K562 (cell line): ENCODE data around the gene ZBTB24. TPM values are rescaled to one million over a fixed set of nuclear protein-coding genes. Genes with fewer than 3 reads are reported as not detected.

Experiments used
- HDAC2 ChIP-seq: fragments of 450-650 bp; IDR thresholded peaks from 2 replicates; pipeline ENCODE4 v1.6.1; 2016; ENCODE audit warnings: mild to moderate bottlenecking
- MBD2 ChIP-seq: sonication (generic); IDR thresholded peaks from 2 replicates; pipeline ENCODE4 v1.6.1; 2016; ENCODE audit warnings: low read depth, borderline replicate concordance
- MECOM ChIP-seq: fragments of 250-450 bp; sonication (Bioruptor Pico); IDR thresholded peaks from 2 replicates; pipeline ENCODE4 v1.8.0; 2022; ENCODE audit warnings: inconsistent platforms
- RBM34 ChIP-seq: fragments of 200-400 bp; formaldehyde crosslinking; IDR thresholded peaks from 2 replicates; pipeline ENCODE4 v1.6.1; 2018; ENCODE audit warnings: low read length, borderline replicate concordance; ENCODE audit not compliant: insufficient read depth
- ZC3H11A ChIP-seq: IDR thresholded peaks from 2 replicates; pipeline ENCODE4 v1.6.1; 2012; ENCODE audit warnings: low read depth, low read length, improper control_type of control experiment
- ZNF143 ChIP-seq: sonication (generic); formaldehyde crosslinking; IDR thresholded peaks from 2 replicates; pipeline ENCODE4 v1.9.0; 2022; ENCODE audit warnings: mild to moderate bottlenecking, missing genetic modification reagents
- ZNF175 ChIP-seq: fragments of 200-800 bp; sonication (Bioruptor generic); IDR thresholded peaks from 2 replicates; pipeline ENCODE4 v1.6.1; 2016; ENCODE audit warnings: low read depth, mild to moderate bottlenecking, missing genetic modification characterization, missing compliant biosample characterization
- polyA plus RNA-seq, 8 experiments: library from polyadenylated mRNA; depleted of rRNA in 4 of 8; stranded (reverse) in 5 of 8; unstranded in 3 of 8; fragments of >200 nt; fragmentation: Nextera tagmentation in 2 of 8; fragmentation: Illumina TruSeq in 1 of 8; extraction: Ambion mirVana in 2 of 8; extraction: Trizol in 1 of 8; gene quantifications; 2 replicates each; pipeline versions ENCODE4 v1.2.1 to v1.2.3, GENCODE V29; 2011 to 2014; ENCODE audit warnings: inconsistent platforms in 1 of 8, missing spikeins in 1 of 8
- total RNA-seq, 7 experiments: library from RNA; depleted of rRNA in 6 of 7; stranded (reverse); fragments of >200 nt in 6 of 7; fragmentation: Illumina TruSeq in 2 of 7; extraction: Trizol in 2 of 7; gene quantifications; 2 replicates each; pipeline versions ENCODE4 v1.2.1 to v1.2.3, GENCODE V29; 2011 to 2021; ENCODE audit warnings: low replicate concordance in 1 of 7
- TF ChIP-seq, protein P1 (sequence below), 2 experiments: fragments of 150-350 bp in 1 of 2; IDR thresholded peaks; 2 replicates each; pipeline ENCODE4 v1.6.1; 2012 to 2016; ENCODE audit warnings: low read depth in 2 of 2, low read length in 2 of 2, mild to moderate bottlenecking in 1 of 2, moderate library complexity in 1 of 2
- TF ChIP-seq, protein P2 (sequence below): fragments of 450-650 bp; formaldehyde crosslinking; conservative IDR thresholded peaks from 2 replicates; pipeline ENCODE4 v1.4.0; 2022; ENCODE audit warnings: mild to moderate bottlenecking, missing genetic modification characterization

ZBTB24 gene
- total and polyA plus RNA-seq, 9 of the 15 experiments (the other 6 are each of a cell fraction or from before 2014, with no cell fraction given): 2.0 to 16.7 (median 8.3) TPM

GRCh38 chr6:109475625-109476024, 7.4 kb downstream of the ZBTB24 start (continued):
- TF ChIP-seq, protein P1, sequence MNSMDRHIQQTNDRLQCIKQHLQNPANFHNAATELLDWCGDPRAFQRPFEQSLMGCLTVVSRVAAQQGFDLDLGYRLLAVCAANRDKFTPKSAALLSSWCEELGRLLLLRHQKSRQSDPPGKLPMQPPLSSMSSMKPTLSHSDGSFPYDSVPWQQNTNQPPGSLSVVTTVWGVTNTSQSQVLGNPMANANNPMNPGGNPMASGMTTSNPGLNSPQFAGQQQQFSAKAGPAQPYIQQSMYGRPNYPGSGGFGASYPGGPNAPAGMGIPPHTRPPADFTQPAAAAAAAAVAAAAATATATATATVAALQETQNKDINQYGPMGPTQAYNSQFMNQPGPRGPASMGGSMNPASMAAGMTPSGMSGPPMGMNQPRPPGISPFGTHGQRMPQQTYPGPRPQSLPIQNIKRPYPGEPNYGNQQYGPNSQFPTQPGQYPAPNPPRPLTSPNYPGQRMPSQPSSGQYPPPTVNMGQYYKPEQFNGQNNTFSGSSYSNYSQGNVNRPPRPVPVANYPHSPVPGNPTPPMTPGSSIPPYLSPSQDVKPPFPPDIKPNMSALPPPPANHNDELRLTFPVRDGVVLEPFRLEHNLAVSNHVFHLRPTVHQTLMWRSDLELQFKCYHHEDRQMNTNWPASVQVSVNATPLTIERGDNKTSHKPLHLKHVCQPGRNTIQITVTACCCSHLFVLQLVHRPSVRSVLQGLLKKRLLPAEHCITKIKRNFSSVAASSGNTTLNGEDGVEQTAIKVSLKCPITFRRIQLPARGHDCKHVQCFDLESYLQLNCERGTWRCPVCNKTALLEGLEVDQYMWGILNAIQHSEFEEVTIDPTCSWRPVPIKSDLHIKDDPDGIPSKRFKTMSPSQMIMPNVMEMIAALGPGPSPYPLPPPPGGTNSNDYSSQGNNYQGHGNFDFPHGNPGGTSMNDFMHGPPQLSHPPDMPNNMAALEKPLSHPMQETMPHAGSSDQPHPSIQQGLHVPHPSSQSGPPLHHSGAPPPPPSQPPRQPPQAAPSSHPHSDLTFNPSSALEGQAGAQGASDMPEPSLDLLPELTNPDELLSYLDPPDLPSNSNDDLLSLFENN (IDR thresholded peaks at IDR 0.05; ENCODE audit: low read depth in 2 of 2, low read length in 2 of 2): no peak
- TF ChIP-seq ZC3H11A (no peak), ZNF143 (CRISPR knock-in tag) (no peak), ZNF175 (CRISPR knock-in tag) (no peak), MECOM (CRISPR knock-in tag) (no peak), HDAC2 (no peak), RBM34 (no peak), MBD2 (no peak)
- TF ChIP-seq, protein P2, sequence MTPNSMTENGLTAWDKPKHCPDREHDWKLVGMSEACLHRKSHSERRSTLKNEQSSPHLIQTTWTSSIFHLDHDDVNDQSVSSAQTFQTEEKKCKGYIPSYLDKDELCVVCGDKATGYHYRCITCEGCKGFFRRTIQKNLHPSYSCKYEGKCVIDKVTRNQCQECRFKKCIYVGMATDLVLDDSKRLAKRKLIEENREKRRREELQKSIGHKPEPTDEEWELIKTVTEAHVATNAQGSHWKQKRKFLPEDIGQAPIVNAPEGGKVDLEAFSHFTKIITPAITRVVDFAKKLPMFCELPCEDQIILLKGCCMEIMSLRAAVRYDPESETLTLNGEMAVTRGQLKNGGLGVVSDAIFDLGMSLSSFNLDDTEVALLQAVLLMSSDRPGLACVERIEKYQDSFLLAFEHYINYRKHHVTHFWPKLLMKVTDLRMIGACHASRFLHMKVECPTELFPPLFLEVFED: no peak
